GM18526 (cell line): ENCODE results near the gene ZNF385B.

Experiments used
- POLR2A ChIP-seq: IDR thresholded peaks from 3 replicates; pipeline ENCODE4 v1.6.1; 2011; ENCODE audit not compliant: insufficient read length; ENCODE audit errors: extremely low read depth

The ZNF385B gene

GRCh38 chr2:179654806-179655205, 206.6 kb downstream of the ZNF385B start:
- no peak for TF ChIP-seq POLR2A

GRCh38 chr2:179652296-179652695, 209.1 kb downstream of the ZNF385B start:
- TF ChIP-seq POLR2A, result no peak

GRCh38 chr2:179650420-179650819, 211.0 kb downstream of the ZNF385B start:
- TF ChIP-seq POLR2A, result no peak

GRCh38 chr2:179646862-179647587, 214.4 kb downstream of the ZNF385B start:
- TF ChIP-seq POLR2A, result no peak

GRCh38 chr2:179646173-179646769, 215.1 kb downstream of the ZNF385B start:
- TF ChIP-seq POLR2A, result no peak

GRCh38 chr2:179645047-179645446, 216.4 kb downstream of the ZNF385B start:
- TF ChIP-seq POLR2A, result no peak

GRCh38 chr2:179642462-179642861, 218.9 kb downstream of the ZNF385B start:
- TF ChIP-seq POLR2A, result no peak

- TF ChIP-seq POLR2A, result no peak
Measured at GRCh38 chr2:179636995-179637394, 224.4 kb downstream of the ZNF385B start.

- no peak for TF ChIP-seq POLR2A
Measured at GRCh38 chr2:179636100-179636980, 225.1 kb downstream of the ZNF385B start.

- TF ChIP-seq POLR2A, result no peak
Measured at GRCh38 chr2:179626261-179626660, 235.2 kb downstream of the ZNF385B start.

GRCh38 chr2:179622635-179623300, 238.6 kb downstream of the ZNF385B start:
- no peak for TF ChIP-seq POLR2A

- TF ChIP-seq POLR2A, result no peak
Measured at GRCh38 chr2:179622112-179622511, 239.3 kb downstream of the ZNF385B start.

- no peak for TF ChIP-seq POLR2A
Measured at GRCh38 chr2:179619947-179620467, 241.4 kb downstream of the ZNF385B start.

GRCh38 chr2:179614121-179614520, 247.3 kb downstream of the ZNF385B start:
- no peak for TF ChIP-seq POLR2A

GRCh38 chr2:179613701-179614100, 247.7 kb downstream of the ZNF385B start:
- TF ChIP-seq POLR2A, result no peak

- no peak for TF ChIP-seq POLR2A
Measured at GRCh38 chr2:179613299-179613651, 248.1 kb downstream of the ZNF385B start.
